Caco-2 (cell line): ENCODE results near the gene LHX6. TPM values are rescaled to one million over a fixed set of nuclear protein-coding genes. Genes with fewer than 3 reads are reported as not detected.

Source experiments
- BruUV-seq: library from RNA; stranded (reverse); fragments of 400-500 nt; replicated peaks from 2 replicates; lab custom pipeline; 2021; lab: Mats Ljungman, UMichigan
- CTCF ChIA-PET: fragments of 300-600 bp; sonication (Branson Sonifier 250); formaldehyde crosslinking; loops from one replicate; lab custom pipeline; 2022; ENCODE audit warnings: antibody characterized with exemption; lab: Charles Lee
- POLR2A ChIA-PET: fragments of 300-600 bp; sonication (Branson Sonifier 250); formaldehyde crosslinking; loops from one replicate; lab custom pipeline; 2022; ENCODE audit warnings: antibody characterized with exemption; lab: Charles Lee
- DNase-seq, 2 experiments: peaks; one replicate each; pipeline versions ENCODE4 v3.0.0 to v3.0.0-alpha.2; 2020 to 2022
- H3K27me3 ChIP-seq: replicated peaks from 2 replicates; pipeline ENCODE4 v1.6.0; 2011; ENCODE audit warnings: low read length; ENCODE audit not compliant: control insufficient read depth, insufficient read depth
- H3K36me3 ChIP-seq: 2 replicates; pipeline ENCODE4 v1.5.1; 2011; ENCODE audit warnings: low read length; ENCODE audit not compliant: control insufficient read depth, insufficient read depth
- H3K4me1 ChIP-seq: fragments of 250-450 bp; sonication (Bioruptor Pico); 2 replicates; pipeline ENCODE4 v1.5.1; 2020; ENCODE audit warnings: mild to moderate bottlenecking
- H3K4me3 ChIP-seq: 2 replicates; pipeline ENCODE4 v1.5.1; 2011; ENCODE audit warnings: low read depth, mild to moderate bottlenecking, control low read depth, low read length
- H3K9me3 ChIP-seq: fragments of 250-450 bp; sonication (Bioruptor Pico); 2 replicates; pipeline ENCODE4 v1.5.1; 2020; ENCODE audit warnings: mild to moderate bottlenecking, moderate library complexity
- H3K27ac Mint-ChIP-seq: one replicate; pipeline ENCODE4 v1.8.0; 2022; ENCODE audit warnings: mixed read lengths; ENCODE audit not compliant: unreplicated experiment
- H3K27me3 Mint-ChIP-seq: one replicate; pipeline ENCODE4 v1.8.0; 2022; ENCODE audit warnings: mixed read lengths; ENCODE audit not compliant: insufficient read depth, unreplicated experiment
- H3K36me3 Mint-ChIP-seq: one replicate; pipeline ENCODE4 v1.8.0; 2022; ENCODE audit warnings: mild to moderate bottlenecking, mixed read lengths; ENCODE audit not compliant: insufficient read depth, unreplicated experiment
- H3K4me1 Mint-ChIP-seq: one replicate; pipeline ENCODE4 v1.8.0; 2022; ENCODE audit warnings: low read depth, mixed read lengths; ENCODE audit not compliant: unreplicated experiment
- H3K4me3 Mint-ChIP-seq: one replicate; pipeline ENCODE4 v1.8.0; 2022; ENCODE audit warnings: mild to moderate bottlenecking, moderate library complexity, mixed read lengths; ENCODE audit not compliant: unreplicated experiment
- H3K9me3 Mint-ChIP-seq: one replicate; pipeline ENCODE4 v1.8.0; 2022; ENCODE audit warnings: mixed read lengths; ENCODE audit not compliant: unreplicated experiment
- CTCF ChIP-seq, 2 experiments: fragments of 200-600 bp in 1 of 2; IDR thresholded peaks; 1 replicate in 1 of 2; 2 replicates in 1 of 2; pipeline versions ENCODE4 v1.5.1 to v1.8.0; 2011 to 2022; ENCODE audit warnings: antibody characterized with exemption in 1 of 2, control low read depth in 1 of 2, inconsistent platforms in 1 of 2, low read depth in 1 of 2, low read length in 1 of 2, mild to moderate bottlenecking in 1 of 2, moderate library complexity in 1 of 2; ENCODE audit not compliant: insufficient read depth in 1 of 2, severe bottlenecking in 1 of 2, unreplicated experiment in 1 of 2
- intact Hi-C: fragments of 100-400 bp; cut with micrococcal nuclease; formaldehyde crosslinking; loops from one replicate; pipeline ENCODE4 v1.10.0; 2022; ENCODE audit not compliant: unreplicated experiment
- total RNA-seq: library from RNA; stranded (reverse); gene quantifications from 2 replicates; pipeline ENCODE4 v1.2.3, GENCODE V29; 2022

LHX6 gene
- total RNA-seq, 1 experiment from 2014 or later: 6.1 TPM

DNA sequence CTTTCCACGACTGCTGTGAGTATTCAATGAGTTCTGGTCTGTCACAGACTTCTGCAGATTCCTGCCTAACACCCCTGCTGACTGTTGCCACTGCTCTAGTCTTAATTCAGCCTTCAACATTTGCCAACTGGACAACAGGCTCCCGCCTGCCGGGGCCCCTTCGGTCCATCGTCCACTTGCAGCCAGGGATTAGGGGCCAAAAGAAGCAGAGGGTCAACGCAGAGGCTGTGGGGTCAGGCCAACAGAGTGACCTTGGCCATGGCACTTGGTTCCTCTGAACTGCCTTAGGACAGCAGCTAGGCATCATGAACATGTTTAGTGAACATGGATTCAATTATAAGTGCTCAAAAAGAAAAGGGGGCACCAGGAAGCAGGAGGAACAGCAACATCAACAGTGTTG is 40.4 kb downstream of the LHX6 start:
- Histone ChIP-seq H3K27me3 (no peaks in the 10 kb centered on the region), H3K4me1 (no peaks in the 10 kb centered on the region), H3K4me3 (no peak overlapping the region), H3K9me3 (no peaks in the 10 kb centered on the region), H3K36me3 (no peaks in the 10 kb centered on the region)
- intact Hi-C loops: no loop called here
- CTCF ChIA-PET: no interaction called here
- DNase-seq: no peak
- H3K4me1 Mint-ChIP-seq: no peaks in the 10 kb centered on the region
- H3K9me3 Mint-ChIP-seq: no peaks in the 10 kb centered on the region
- no peak overlapping the region for H3K27ac Mint-ChIP-seq
- TF ChIP-seq CTCF (IDR thresholded peaks at IDR 0.05; ENCODE audit: insufficient read depth in 1 of 2, low read depth in 1 of 2, low read length in 1 of 2, severe bottlenecking in 1 of 2, unreplicated experiment in 1 of 2): no peak
- H3K36me3 Mint-ChIP-seq: no peaks in the 10 kb centered on the region
- POLR2A ChIA-PET: no interaction called here
- H3K27me3 Mint-ChIP-seq: no peaks in the 10 kb centered on the region
- H3K4me3 Mint-ChIP-seq: no peak overlapping the region
- BruUV-seq: no TSS peak

- H3K36me3 ChIP-seq: no peaks in the 10 kb centered on the region
- Mint-ChIP-seq H3K27ac (no peak overlapping the region), H3K27me3 (no peaks in the 10 kb centered on the region), H3K9me3 (no peaks in the 10 kb centered on the region), H3K36me3 (no peaks in the 10 kb centered on the region), H3K4me1 (no peaks in the 10 kb centered on the region), H3K4me3 (no peak overlapping the region)
- intact Hi-C loops: no loop called here
- no peaks in the 10 kb centered on the region for H3K4me1 ChIP-seq
- POLR2A ChIA-PET: no interaction called here
- no TSS peak for BruUV-seq
- no peak overlapping the region for H3K4me3 ChIP-seq
- DNase-seq: no peak
- no peaks in the 10 kb centered on the region for H3K27me3 ChIP-seq
- CTCF ChIA-PET: no interaction called here
- no peak for TF ChIP-seq CTCF (IDR thresholded peaks at IDR 0.05; ENCODE audit: insufficient read depth in 1 of 2, low read depth in 1 of 2, low read length in 1 of 2, severe bottlenecking in 1 of 2, unreplicated experiment in 1 of 2)
- no peaks in the 10 kb centered on the region for H3K9me3 ChIP-seq
Observed at GRCh38 chr9:122186777-122187470, 41.8 kb downstream of the LHX6 start.

- Mint-ChIP-seq H3K4me1 (no peaks in the 10 kb centered on the region), H3K27ac (no peak overlapping the region), H3K27me3 (no peaks in the 10 kb centered on the region), H3K4me3 (no peak overlapping the region), H3K36me3 (no peaks in the 10 kb centered on the region), H3K9me3 (no peaks in the 10 kb centered on the region)
- Histone ChIP-seq H3K9me3 (no peaks in the 10 kb centered on the region), H3K36me3 (no peaks in the 10 kb centered on the region), H3K4me1 (0 out of 2 replicates have a peak, but pooled peaks cover 1% of the 10 kb centered on the region), H3K27me3 (no peaks in the 10 kb centered on the region), H3K4me3 (no peak overlapping the region)
- BruUV-seq: no TSS peak
- POLR2A ChIA-PET: no interaction called here
- CTCF ChIA-PET: no interaction called here
- DNase-seq: peak in 1 of 2 experiments; percentile 28
- intact Hi-C loops: no loop called here
- TF ChIP-seq CTCF (IDR thresholded peaks at IDR 0.05; ENCODE audit: insufficient read depth in 1 of 2, low read depth in 1 of 2, low read length in 1 of 2, severe bottlenecking in 1 of 2, unreplicated experiment in 1 of 2): peak in 1 of 2 experiments; percentile 21
Observed at GRCh38 chr9:122186301-122186700, 42.5 kb downstream of the LHX6 start.
